Measurements from ENCODE around the gene EXTL1. TPM values are rescaled to one million over a fixed set of nuclear protein-coding genes. Genes with fewer than 3 reads are reported as not detected.

EXTL1 gene
- total and polyA plus RNA-seq, 2 of the 4 experiments (the other 2 are of a cell fraction): 0.90 to 5.2 TPM

DNA sequence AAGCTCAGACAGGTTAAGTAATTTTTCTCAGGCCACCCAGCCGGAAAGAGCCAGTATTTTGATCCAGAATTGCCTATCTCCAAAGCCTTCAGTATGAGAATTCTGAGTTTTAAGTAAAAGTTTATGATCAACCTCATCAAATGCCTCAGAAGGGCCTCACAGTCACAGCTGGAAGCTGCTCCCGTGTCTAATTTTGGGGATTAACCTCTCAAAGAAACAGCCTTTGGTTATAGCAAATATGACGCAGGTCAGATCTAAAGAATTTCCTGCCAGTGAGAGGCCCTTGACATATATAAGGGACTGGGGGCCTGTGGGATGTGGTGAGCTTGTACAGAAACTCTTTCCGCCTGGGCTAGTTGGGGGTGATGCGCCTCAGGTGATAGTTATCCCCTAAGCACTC lies 2.3 kb downstream of the EXTL1 start:
- Histone ChIP-seq H2AFZ (replicated peaks; ENCODE audit: low read length, poor library complexity) (no peak overlapping the region), H3K4me3 (ENCODE audit: insufficient read depth, low read depth, low read length) (no peak overlapping the region), H2BK120ac (ENCODE audit: low read depth, low read length) (no peak overlapping the region), H4K20me1 (ENCODE audit: insufficient read depth, low read length) (no peaks in the 10 kb centered on the region), H2AK9ac (replicated peaks; ENCODE audit: low read depth, low read length, poor library complexity) (no peak overlapping the region), H3K18ac (ENCODE audit: low read depth, low read length) (no peak overlapping the region), H3K36me3 (ENCODE audit: control insufficient read depth, insufficient read depth, low read length) (no peaks in the 10 kb centered on the region), H4K5ac (ENCODE audit: low read depth, low read length) (no peak overlapping the region), H4K91ac (ENCODE audit: insufficient read depth, low read depth, low read length) (no peak overlapping the region), H3K4ac (ENCODE audit: low read depth, low read length) (no peak overlapping the region), H2BK5ac (ENCODE audit: low read depth, low read length, poor library complexity, severe bottlenecking) (no peak overlapping the region), H4K8ac (ENCODE audit: low read depth in 2 of 2, low read length in 2 of 2) (no peak overlapping the region), H3K4me2 (ENCODE audit: low read depth, low read length) (no peak overlapping the region), H2BK20ac (ENCODE audit: low read depth, low read length) (no peak overlapping the region), H3K56ac (ENCODE audit: extremely low read depth, insufficient read depth, low read length) (no peak overlapping the region), H3K9me3 (ENCODE audit: control insufficient read depth, insufficient read depth, low read length) (no peaks in the 10 kb centered on the region), H3K79me1 (ENCODE audit: low read depth in 1 of 2, low read length in 2 of 2) (no peaks in the 10 kb centered on the region), H3K27me3 (ENCODE audit: control insufficient read depth, insufficient read depth, low read length) (peaks cover 2% of the 10 kb centered on the region; the same call in 1 of the 2 replicates), H3K4me1 (ENCODE audit: control insufficient read depth, insufficient read depth, low read length) (peaks cover 18% of the 10 kb centered on the region), H3K23ac (ENCODE audit: low read depth, low read length) (no peak overlapping the region), H3K9ac (ENCODE audit: low read depth, low read length) (no peak overlapping the region), H3K14ac (replicated peaks; ENCODE audit: low read depth, low read length) (no peak overlapping the region), H3K27ac (ENCODE audit: insufficient read depth, low read length) (no peak overlapping the region), H2BK15ac (ENCODE audit: low read depth, low read length) (no peak overlapping the region), H3K9me1 (ENCODE audit: insufficient read depth, low read length) (peaks cover 4% of the 10 kb centered on the region), H2AK5ac (ENCODE audit: low read depth, low read length) (no peak overlapping the region)
- no TSS peak for BruUV-seq (replicated peaks)
- no peak for ATAC-seq (ENCODE audit: low read depth)
- no peak for TF ChIP-seq SMC3 (IDR thresholded peaks at IDR 0.05; ENCODE audit: low read depth, low read length)
- no peak for TF ChIP-seq MAZ (IDR thresholded peaks at IDR 0.05; ENCODE audit: borderline replicate concordance, low read depth, low read length)
- TF ChIP-seq CHD1 (IDR thresholded peaks at IDR 0.05; ENCODE audit: low read depth, low read length): no peak
- no peak for TF ChIP-seq MXI1 (IDR thresholded peaks at IDR 0.05; ENCODE audit: borderline replicate concordance, low read depth, low read length)
- no peak for TF ChIP-seq NFE2L2 (IDR thresholded peaks at IDR 0.05; ENCODE audit: low read depth, low read length)
- TF ChIP-seq CEBPB (IDR thresholded peaks at IDR 0.05; ENCODE audit: low read depth, low read length): no peak
- TF ChIP-seq, protein P1, sequence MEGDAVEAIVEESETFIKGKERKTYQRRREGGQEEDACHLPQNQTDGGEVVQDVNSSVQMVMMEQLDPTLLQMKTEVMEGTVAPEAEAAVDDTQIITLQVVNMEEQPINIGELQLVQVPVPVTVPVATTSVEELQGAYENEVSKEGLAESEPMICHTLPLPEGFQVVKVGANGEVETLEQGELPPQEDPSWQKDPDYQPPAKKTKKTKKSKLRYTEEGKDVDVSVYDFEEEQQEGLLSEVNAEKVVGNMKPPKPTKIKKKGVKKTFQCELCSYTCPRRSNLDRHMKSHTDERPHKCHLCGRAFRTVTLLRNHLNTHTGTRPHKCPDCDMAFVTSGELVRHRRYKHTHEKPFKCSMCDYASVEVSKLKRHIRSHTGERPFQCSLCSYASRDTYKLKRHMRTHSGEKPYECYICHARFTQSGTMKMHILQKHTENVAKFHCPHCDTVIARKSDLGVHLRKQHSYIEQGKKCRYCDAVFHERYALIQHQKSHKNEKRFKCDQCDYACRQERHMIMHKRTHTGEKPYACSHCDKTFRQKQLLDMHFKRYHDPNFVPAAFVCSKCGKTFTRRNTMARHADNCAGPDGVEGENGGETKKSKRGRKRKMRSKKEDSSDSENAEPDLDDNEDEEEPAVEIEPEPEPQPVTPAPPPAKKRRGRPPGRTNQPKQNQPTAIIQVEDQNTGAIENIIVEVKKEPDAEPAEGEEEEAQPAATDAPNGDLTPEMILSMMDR (conservative IDR thresholded peaks at IDR 0.05; ENCODE audit: low read depth, low read length): no peak
- TF ChIP-seq RFX5 (IDR thresholded peaks at IDR 0.05; ENCODE audit: low read depth, low read length): no peak
- WGBS, 2 experiments (ENCODE audit: extremely low coverage in 2 of 2, insufficient read length in 1 of 2): 80% methylated on average over 1 of the region's 5 CpGs; no CpG with 5 or more reads in 1 of the 2 experiments
- in situ Hi-C loops (cut with MboI; ENCODE audit: low sequenced_read_pairs): no loop called here
- DNase-seq: no peak
- ChIA-PET CTCF (no interaction called here), POLR2A (ENCODE audit: unreplicated experiment) (no interaction called here)
- intact Hi-C loops (cut with micrococcal nuclease): no loop called here
- dilution Hi-C loops (cut with HindIII; ENCODE audit: low sequenced_read_pairs, unreplicated experiment): no loop called here

Data from IMR-90 (cell line).